ENCODE data around the gene RBM8A.
A peak's percentile ranks its signal among the peaks of the same experiment; 100 is the strongest.

Gene RBM8A

DNA sequence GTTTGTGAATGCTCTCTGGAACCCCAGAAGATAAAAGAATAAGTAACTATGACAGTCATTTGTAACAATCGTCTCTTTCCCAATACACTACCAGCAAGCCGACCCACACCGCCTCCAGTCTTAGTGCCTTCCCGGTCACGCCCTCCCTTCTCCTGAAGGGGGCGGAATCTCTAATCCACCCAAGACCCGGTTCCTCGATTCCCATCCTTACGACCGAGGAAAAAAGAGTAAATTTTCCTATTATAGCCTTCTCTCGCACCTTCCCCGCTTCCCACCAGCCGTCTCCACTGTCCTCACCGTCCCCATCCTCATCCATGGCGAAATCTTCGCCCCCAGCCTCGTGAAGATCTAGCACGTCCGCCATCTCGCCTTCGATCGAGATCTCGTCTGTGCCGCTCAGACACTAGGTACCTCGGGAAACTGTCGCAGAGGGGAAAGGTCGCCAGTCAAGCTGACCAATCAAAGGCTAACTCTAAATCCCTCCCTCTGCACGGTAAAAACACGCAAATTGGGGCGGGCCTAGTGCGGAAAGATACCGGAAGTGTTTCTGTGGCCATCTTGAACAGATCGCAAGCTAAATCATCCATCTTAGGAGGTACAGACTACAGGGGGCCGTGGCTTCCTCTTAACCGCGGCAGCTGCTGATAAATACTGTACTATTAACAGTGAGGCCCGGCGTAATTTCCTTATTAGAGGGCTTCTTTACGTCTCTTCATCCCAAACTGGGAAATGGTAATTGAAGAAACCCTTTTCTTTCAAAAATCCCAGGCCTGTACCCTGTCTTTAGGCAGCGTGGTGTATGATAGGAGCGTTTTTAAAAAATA, at the start of gene RBM8A:
Gene RBM8A (minus strand): TSS at position 422 of the 824 bp plus-strand sequence. CDS start 58 bp downstream, at position 364.
- DNase-seq (ENCODE audit: low read depth): peak; percentile 59

DNA sequence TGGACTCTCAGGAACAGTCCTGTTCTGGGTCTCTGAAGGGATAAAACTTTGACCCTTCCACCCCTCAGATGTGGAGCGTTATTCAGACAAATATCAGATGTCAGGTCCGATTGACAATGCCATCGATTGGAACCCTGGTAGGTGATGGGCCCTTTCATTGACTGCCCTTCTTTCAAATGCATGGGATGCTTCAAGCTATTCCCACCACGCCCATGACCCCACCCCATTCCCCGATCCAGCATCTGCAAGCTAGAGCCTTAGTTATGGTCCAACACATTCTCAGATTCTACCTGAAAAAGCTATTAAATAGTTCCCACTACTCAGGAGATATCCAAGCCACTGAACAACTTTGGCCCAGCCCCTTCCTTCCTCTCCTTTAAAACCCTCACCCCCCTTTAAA, 49.7 kb upstream of the RBM8A start:
- no peak for DNase-seq (ENCODE audit: low read depth)

GRCh38 chr1:145975216-145975615, 47.9 kb upstream of the RBM8A start:
- DNase-seq (ENCODE audit: low read depth): no peak

- DNase-seq (ENCODE audit: low read depth): no peak
Measured at GRCh38 chr1:145974721-145975120, 47.4 kb upstream of the RBM8A start.

DNA sequence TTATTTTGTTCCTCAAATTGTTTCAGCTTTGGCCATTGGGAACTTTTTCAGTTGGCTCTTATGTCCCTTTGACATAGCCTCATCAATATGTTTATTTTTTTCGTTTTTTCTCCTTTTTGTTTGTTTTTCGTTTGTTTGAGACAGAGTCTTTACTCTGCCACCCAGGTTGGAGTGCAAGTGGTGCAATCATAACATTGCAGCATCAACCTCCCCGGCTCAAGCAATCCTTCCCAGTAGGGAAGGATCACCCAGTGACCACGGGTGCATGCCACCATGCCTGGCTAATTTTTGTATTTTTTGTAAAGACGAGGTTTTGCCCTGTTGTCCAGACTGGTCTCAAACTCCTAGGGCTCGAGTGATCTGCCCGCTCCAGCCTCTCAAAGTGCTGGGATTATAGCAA, 45.3 kb upstream of the RBM8A start:
- no peak for DNase-seq (ENCODE audit: low read depth)

DNA sequence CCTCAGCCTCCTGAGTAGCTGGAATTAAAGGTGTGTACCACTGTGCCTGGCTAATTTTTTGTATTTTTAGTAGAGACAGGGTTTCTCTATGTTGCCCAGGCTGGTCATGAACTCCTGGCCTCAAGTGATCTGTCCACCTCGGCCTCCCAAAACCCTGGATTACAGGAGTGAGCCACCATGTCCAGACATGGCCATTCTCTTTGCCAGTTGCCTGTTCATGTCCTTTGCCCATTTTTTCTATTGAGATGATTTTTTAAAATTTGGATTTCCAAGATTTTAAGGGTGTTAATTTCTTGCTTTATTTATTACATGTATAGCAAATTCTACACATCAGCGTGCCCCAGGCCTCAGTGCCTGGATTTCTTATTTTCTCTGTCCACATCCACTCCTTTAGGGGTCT, 40.0 kb upstream of the RBM8A start:
- no peak for DNase-seq (ENCODE audit: low read depth)

- no peak for DNase-seq (ENCODE audit: low read depth)
Measured at GRCh38 chr1:145965119-145965744, 37.9 kb upstream of the RBM8A start.

DNA sequence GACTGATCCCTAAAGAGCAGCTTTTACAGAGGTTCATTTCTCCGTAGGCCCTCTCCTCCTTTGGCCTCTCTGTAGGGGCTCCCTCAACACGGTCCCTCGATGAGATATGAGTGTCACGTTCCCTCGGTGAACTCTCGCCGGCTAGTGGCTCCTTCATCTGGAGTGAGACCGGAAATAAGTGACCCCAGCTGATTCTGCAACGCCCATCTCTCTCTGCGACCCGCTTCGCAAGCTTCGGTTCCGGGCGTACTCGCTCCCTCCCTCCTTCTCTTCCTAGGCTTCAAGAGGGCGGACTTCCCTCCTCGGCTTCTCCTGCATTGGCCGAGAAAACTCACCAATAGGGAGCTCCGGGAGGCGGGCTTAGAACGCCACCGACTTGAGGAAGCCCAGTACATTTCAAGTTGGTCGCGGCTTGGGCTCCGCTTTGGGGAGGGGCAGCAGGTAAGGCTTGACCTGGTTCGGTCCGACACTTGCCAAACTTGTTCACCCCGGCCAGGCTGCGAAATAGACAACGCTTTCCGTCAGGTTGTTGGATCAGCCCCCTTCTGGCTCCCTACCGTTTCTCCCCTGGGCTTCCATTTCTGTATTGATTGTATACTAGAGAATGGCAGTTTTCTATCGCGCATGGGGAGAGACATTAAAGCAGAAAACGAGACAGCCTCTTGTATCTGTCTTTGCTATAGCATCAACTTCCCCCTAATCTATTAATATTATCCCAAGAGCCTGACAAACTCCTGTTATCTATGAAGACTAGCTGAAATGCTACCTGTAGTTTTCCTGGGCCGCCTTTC, 37.2 kb upstream of the RBM8A start, which contains the start of the genes ANKRD34A and POLR3GL:
Gene ANKRD34A (minus strand): TSS at position 248 of the 791 bp plus-strand sequence. CDS start 2,816 bp downstream, outside the sequence.
Gene POLR3GL (plus strand): TSS at position 363 of the 791 bp plus-strand sequence. CDS start 10,176 bp downstream, outside the sequence.
- DNase-seq (ENCODE audit: low read depth): peak; percentile 69

GRCh38 chr1:145963265-145964019, 36.2 kb upstream of the RBM8A start:
- DNase-seq (ENCODE audit: low read depth): no peak

DNA sequence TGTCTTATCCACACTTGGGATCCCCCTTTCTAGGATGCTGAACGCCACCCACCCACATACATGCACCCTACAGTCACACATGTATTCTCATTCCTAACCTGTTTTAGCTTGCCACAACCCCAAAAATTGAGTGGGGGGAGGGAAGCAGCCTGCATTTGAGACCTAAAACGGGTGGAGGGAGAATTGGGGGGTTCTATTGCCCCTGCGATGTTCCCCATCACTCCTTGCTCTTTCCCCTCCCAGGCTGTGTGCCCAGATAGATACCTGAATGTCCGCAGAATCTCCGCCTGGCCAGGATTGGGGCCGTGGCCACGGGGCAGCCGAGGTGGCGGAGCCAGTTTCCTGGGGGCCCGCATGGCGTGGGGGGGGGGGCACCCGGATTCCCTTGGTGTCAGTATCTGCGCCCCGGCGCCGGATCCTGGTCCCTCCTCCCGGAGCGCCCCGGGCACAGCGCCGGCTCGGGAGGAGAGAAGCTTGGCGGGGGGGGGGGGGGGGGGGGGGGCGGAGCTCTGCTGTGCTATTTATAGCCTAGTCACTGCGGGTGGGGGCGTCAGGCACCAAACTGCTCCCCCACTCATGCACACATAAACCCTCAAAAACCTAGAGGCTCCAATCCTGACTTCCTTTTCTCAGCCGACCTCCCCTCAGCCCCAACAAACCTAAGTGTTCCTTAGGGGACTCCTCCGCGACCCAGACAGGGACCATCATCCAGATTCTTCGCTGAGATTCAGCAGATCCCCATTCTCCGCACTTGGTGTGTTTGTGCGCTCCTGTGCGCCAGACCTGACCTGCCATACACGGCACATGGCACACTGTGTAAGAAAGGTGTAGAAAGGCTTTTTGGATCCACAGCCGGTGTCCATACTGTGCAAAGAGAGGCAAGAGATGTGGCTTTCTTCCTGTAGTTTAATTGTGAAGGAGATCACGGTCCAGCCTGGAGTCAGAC, 35.1 kb upstream of the RBM8A start:
- DNase-seq (ENCODE audit: low read depth): no peak

DNA sequence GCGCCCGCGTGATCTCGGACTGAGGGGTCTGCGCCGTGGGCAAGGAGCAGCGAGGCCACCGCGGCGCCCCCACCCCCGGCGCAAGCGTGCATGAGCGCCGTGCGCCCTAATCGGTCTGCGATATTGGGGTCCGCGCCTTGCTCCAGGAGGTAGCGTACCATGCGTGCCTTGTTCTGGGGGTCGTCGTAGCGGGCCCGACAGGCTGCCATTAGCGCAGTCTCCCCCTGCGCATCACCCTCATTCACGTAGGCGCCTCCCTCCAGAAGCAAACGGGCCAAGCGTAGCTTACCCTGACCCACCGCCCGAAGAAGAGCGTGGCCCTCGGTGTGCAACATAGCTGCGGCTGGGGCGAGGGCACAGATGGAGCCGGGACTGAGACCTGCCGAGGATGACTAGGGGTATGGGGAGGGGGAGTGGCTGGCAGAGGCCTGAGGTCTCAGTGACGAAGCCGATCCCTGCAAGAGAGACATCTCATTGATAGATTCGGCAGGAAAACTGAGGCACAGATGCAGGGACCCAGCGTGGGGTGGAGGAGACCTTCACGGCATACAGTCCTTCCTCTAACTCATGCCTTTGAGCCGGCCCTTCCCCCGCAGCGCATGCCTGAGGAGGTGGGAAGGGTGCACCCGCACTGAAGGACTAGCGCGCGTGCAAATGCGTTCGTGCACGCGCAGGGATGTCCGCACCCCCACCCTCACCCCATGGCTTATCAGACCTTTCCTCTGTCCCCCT, 34.3 kb upstream of the RBM8A start:
- no peak for DNase-seq (ENCODE audit: low read depth)

DNA sequence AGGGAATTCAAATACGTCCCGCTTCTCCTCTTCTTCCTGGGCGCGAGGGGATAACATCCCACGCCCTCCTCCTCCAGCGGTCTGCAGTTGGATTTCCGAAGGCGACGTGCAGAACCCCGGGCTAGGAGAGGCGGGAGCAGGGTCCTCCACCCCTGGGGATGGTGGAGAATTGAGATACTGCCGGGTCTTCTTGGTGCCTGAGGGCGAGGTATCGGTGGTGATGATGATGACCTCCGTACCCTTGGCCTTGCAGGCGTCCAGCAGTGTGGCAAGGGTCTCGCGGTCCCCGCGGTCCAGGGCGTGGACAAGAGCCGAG, 33.8 kb upstream of the RBM8A start:
- DNase-seq (ENCODE audit: low read depth): no peak

GRCh38 chr1:145960468-145961108, 33.3 kb upstream of the RBM8A start:
- no peak for DNase-seq (ENCODE audit: low read depth)

DNA sequence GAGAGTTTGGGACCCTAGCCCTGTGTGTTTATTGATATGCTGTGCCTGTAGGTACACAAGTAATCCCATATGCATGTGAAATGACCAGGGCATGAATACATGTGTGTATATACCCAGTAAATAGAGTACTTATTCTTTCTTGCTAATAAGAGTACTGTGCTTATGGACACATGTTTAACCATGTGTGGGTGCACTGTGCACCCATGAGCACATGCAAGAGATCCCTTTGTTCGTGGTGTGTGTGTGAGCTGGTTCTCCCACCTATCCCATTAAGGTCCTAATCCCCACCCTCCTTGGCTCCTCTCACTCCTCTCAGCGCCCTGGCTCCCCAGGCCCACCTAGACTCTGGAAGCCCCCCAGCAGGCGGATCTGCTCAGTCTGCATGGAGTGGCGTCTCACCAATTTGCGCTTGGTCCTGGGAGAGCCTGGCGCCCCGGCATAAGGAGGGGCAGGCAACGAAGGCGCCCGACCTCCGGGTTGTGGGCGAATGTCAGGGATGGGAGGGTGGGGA, 32.7 kb upstream of the RBM8A start:
- no peak for DNase-seq (ENCODE audit: low read depth)

- no peak for DNase-seq (ENCODE audit: low read depth)
Measured at GRCh38 chr1:145959333-145959732, 32.0 kb upstream of the RBM8A start.

GRCh38 chr1:145958734-145959133, 31.4 kb upstream of the RBM8A start:
- DNase-seq (ENCODE audit: low read depth): no peak

GRCh38 chr1:145957443-145958319, 30.4 kb upstream of the RBM8A start, which contains the start of gene LIX1L:
Gene LIX1L, minus strand, starts transcription at chr1:145958017. Its CDS starts 90 bp downstream, at chr1:145957927.
- peak; percentile 81 for DNase-seq (ENCODE audit: low read depth)

DNA sequence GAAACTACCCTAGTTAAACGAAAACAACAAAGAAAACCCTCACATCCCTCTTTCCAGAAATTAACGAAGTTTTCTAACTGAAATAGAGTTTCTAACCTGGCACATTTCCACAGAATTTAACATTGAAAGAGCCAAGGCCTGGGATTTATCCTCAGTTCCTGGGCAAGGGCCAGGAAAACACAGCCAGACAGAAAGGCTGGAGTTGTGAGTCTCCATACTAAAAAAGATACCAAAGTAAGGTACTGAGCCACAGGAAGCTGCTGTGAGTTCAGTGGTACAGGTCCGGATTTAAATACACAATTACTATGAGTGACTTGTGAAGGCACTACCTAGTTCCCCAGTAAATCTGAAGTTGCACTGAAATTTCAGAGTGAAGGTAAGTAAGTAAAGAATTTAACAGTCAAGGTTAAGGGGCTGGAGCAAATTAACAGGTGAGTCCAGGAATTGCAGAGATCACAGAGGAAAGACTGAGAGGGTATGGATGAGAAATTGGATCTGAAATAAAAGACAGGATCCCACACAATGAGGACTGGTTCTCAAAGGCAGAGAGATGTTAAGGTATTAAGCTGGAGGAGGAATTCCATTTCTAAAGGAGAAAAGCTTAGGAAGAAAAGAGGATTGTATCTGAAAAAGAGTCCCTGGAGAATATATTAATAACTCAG, 29.6 kb upstream of the RBM8A start:
- no peak for DNase-seq (ENCODE audit: low read depth)

All from stimulated activated CD8-positive, alpha-beta memory T cell treated with anti-CD3 and anti-CD28 coated beads, Interleukin-15, amount 100 ng/mL, for 24 hours (primary cell).